ENCODE data around the gene GRP.
"Not testable (repeated sequence)": the region's sequence is repeated elsewhere in the genome, so short reads cannot be mapped to it uniquely, and the experiment has no call there.

Gene GRP

DNA sequence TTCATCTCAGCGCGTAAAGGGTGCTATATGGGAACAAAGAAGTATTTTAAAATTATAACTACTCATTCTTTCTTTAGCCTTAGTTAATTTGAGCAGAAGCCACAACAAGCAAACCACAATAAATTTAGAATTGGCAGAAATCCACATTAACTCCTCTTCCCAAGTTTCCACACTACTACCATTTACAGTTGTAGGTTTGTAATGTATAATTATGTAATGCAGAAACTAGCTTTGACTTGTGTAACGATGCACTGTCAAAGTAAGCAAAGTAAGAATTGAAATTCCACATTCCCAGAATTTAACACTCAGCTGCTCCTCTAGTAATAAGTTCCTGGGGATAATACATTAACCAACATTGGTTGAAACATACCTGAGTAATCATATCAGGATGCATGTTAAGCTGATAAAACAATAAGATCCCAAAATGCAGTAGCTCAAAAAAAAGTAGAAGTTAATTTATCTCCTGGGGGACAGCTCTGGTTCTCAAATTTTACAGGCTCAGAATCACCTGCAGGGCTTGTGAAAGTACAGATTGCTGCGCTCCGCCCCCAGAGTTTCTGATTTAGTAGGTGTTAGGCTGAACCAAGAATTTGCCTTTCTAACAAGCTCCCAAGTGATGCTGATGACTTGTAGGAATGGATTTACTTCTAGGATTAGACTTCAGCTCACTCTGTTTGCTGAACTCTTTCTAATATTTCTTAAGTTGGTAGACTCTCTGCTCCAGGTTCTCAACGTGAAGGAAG lies 9.9 kb downstream of the GRP start:
- DNase-seq: no peak

- DNase-seq: no peak
These were observed 11.2 kb downstream of the GRP start for GRCh38 chr18:59231114-59231513.

DNA sequence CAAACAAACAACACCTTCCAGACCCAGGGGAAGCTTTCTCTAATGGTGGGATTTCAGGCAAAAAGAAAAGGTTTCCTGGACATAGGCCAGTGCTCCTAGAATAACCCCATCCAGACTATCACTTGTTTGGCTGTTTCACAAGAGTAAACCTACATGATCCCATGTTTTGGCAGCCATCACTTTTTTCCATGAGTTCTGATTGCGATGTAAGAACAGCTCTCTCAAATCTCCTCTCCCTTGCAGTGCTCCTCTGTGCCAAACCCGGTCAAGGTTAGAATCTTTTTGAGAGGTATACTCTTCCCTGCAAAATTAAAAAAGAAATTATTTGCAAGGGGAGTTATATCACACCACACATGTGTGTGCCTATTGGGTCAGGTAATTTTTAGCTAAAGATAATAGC lies 11.9 kb downstream of the GRP start:
- no peak for DNase-seq

- no peak for DNase-seq
These were observed 12.5 kb downstream of the GRP start for GRCh38 chr18:59232309-59233016.

GRCh38 chr18:59233017-59233410 lies 13.1 kb downstream of the GRP start:
- DNase-seq: no peak

DNA sequence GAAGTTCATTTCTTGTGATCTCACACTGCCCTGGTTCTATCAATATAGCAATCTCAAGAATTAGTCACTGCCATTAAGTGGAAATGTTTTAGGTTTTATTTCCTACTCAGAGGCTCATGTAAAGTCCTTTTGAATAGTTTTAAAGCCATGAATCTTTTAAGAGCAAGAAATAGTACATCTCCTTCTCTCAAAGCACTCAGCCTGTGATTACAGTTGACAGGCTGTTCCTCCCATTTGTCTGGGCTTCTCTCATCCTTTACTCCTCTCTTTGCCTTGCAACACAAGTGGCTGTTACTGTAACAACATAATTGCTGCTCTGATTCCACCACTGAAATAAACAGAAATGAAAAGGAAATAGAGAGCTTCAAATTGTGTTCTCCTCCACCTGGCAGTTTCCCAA lies 18.4 kb downstream of the GRP start:
- DNase-seq: no peak

DNA sequence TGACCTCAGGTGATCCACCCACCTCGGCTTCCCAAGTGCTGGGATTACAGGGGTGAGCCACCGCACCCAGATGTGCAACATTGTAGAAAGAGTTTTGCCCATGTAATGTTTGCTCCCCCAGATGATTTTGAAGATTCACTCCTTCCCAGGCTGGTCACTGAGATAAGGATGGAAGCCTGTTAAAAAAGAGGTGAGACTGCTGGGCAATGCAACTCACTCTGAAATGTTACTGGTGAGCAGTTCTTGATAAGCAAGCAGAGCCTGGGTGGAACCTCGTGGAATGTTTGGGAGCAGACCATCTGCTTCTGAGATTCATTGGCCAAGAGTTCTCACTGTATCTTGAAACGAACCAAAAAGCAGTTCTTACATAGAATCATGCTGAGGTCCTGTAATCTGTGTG lies 19.7 kb downstream of the GRP start:
- no peak for DNase-seq

DNA sequence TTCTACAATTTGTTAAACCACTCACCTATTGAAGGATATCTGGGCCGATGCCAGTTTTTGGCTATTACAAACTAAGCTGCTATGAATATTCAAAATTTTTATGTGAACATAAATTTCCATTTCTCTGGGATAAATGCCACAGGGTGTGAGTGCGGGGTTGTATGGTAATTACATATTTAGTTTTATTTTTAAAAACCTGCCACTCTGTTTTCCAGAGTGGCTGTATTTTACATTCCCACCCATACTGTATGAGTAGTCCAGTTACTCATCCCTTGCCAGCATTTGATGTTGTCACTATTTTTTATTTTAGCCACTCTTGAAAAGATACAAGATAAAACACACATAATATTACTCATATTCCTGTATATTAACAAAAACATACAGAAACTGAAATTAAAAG lies 22.9 kb downstream of the GRP start:
- DNase-seq: no peak

GRCh38 chr18:59246796-59247195 lies 26.8 kb downstream of the GRP start:
- no peak for DNase-seq

GRCh38 chr18:59249199-59249774 lies 29.3 kb downstream of the GRP start:
- peak; percentile 20 for DNase-seq

- DNase-seq: not testable (repeated sequence)
These were observed 35.5 kb downstream of the GRP start for GRCh38 chr18:59255491-59255890.

DNA sequence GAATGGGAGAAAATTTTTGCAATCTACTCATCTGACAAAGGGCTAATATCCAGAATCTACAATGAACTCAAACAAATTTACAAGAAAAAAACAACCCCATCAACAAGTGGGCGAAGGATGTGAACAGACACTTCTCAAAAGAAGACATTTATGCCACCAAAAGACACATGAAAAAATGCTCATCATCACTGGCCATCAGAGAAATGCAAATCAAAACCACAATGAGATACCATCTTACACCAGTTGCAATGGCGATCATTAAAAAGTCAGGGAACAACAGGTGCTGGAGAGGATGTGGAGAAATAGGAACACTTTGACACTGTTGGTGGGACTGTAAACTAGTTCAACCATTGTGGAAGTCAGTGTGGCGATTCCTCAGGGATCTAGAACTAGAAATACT lies 41.9 kb downstream of the GRP start:
- DNase-seq: not testable (repeated sequence)

- not testable (repeated sequence) for DNase-seq
These were observed 42.3 kb downstream of the GRP start for GRCh38 chr18:59262243-59262642.

GRCh38 chr18:59263661-59264060 lies 43.7 kb downstream of the GRP start:
- DNase-seq: no peak

- no peak for DNase-seq
These were observed 44.2 kb downstream of the GRP start for GRCh38 chr18:59264121-59264571.

DNA sequence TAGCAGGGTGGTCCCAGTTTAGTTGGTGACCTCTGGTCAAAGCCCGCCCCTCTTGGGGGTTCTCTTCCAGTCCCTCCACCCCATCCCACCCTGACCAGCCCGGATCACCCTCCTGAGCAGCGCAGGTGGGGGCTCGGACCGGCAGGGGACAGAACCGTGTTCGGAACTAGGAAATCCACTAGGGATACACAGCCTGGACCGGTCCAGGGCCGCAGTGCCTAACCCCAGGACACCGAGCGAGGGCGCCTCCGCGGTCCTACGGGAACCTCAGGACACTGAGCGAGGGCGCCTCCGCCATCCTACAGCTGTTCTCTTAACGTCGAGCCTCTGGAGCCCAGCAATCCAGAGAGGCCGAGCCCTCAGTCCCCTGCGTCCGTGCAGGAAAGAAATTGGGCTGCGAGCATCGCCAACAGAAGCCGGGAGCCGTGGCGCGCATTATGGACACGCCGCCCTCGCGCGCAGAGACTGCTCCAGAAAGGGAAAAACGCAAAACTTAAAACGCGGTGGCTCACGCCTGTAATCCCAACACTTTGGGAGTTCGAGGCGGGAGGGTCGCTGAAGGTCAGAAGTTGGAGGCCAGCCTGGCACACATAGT lies 44.8 kb downstream of the GRP start:
- DNase-seq: no peak

DNA sequence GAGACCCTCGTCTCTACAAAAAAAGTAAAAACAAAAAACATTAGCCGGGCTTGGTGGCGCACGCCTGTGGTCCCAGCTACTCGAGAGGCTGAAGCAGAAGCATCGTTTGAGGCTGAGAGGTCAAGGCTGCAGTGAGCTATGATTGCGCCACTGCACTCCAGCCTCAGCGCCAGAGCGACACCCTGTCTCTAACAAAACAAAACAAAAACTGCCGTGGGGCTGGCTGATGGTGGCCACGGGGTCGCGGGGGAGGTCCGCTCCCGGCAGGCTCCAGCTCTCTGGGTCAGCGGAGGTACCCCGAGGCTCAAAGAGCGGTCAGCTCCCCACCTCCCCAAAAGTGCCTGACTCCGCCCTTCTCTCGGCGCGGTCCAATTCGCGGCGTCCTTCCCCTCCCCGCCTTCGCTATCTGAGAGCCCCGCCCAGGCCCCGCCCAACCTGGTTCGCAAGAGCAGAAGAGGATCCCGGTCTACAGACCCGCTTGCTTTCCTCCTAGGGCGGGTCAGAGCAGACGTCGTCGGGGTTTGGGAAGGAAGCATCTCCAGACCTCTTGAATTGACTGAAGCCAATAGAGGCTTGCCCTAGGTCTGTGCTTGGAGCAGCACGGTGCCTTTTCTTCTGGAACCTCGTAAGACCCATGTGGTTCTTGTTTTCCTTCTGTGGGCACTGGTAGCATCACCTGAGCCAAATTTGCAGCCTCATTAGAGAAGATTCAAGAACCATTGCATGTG lies 45.5 kb downstream of the GRP start:
- peak; percentile 28 for DNase-seq

- no peak for DNase-seq
These were observed 46.0 kb downstream of the GRP start for GRCh38 chr18:59265974-59266369.

DNA sequence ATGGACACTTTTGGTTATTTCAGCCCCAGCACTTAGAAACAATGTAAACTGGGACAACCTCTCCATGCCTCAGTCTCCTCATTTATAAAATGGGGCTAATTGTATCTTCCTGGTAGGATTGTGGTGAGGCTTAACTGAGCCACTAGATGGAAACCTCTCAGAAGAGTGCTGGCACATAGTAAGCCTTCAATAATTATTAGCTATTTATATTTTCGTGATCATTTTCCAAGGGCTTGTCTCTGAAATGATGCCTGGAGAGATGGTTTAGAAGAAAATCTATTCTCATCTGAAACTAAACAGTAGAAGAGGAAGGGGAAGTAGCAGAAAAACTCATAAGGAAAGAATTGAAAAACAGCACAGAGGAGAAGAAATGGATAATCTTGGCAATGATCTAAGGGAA lies 46.5 kb downstream of the GRP start:
- no peak for DNase-seq

DNA sequence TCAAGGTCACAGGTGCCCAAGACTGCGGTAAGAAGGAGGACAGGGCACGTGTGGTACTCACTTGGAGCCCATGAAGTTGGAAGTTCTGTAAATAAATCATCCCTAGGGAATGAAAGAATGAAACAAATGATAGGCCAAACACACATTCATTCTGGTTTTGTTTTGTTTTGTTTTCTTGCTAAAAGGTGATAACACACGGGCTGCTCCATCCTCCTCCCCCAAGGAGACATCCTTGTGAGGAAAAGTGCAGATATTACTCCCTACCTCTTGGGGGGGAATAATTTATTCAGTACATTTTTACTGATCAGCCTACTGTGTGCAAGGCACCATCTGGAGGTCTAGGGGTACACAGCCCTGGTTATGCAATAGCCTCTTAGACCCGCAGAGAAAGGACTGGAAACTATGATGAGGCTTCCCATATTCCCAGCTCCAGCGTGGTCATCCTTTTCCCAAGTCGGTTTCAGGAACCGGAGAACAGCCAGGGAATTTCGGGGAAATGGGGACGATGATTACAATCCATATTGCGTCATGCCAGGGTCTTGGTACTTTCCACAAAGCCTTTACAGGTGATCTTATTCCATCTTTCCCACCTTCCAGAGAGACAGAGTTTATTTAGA lies 47.0 kb downstream of the GRP start:
- DNase-seq: no peak

DNA sequence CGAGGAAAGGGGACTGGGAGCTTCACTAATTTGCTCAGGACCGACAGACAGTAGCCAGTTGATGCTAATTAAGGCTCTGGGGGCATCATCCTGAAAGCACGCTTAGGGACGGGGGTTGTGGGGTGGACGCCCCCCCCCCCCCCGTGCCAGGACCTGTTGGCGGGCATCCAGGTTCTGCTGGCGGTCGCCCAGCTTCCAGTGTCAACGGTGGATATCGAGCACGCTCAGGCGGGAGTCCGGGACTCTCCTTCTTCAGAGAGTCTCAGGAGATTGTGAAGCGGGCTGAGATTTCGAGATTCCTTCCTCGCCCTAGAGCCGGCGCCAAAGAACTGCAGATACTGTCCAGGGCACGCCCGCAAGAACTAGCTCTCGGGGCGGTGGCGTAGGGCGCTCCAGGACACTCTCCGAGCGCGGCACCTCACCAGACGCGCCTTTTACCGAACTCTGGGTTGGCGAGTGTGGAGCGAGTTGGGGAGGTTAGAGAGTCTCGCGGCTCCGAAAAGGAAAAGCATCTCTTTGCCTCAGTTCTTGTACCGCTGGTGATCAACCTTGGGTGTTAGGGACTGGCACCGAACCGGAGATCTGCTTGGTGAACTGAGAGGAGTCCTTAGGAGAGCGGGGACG lies 47.7 kb downstream of the GRP start:
- no peak for DNase-seq

GRCh38 chr18:59268127-59268720 lies 48.3 kb downstream of the GRP start:
- no peak for DNase-seq
